RWPE2 (cell line): ENCODE results near the gene ISLR.

Source experiments
- ATAC-seq: fragments of 200-7000 bp; cut with Tn5 transposase; 3 replicates; pipeline ENCODE4 v1.9.1; 2021; ENCODE audit warnings: low read depth
- DNase-seq: peaks from one replicate; pipeline ENCODE4 v3.0.0-alpha.2; 2020; ENCODE audit warnings: low spot score
- H3K27ac ChIP-seq: fragments of 450-650 bp; 2 replicates; pipeline ENCODE4 v1.5.1; 2017; ENCODE audit warnings: mild to moderate bottlenecking; ENCODE audit not compliant: poor library complexity, severe bottlenecking
- H3K27me3 ChIP-seq: fragments of 250-450 bp; sonication (Bioruptor Pico); 2 replicates; pipeline ENCODE4 v1.5.1; 2021; ENCODE audit warnings: mild to moderate bottlenecking, moderate library complexity; ENCODE audit not compliant: insufficient read depth, poor library complexity, severe bottlenecking
- H3K36me3 ChIP-seq: fragments of 250-450 bp; sonication (Bioruptor Pico); 2 replicates; pipeline ENCODE4 v1.5.1; 2020; ENCODE audit warnings: low read depth, mild to moderate bottlenecking, moderate library complexity
- H3K4me1 ChIP-seq: fragments of 250-450 bp; sonication (Bioruptor Pico); 2 replicates; pipeline ENCODE4 v1.5.1; 2021; ENCODE audit warnings: mild to moderate bottlenecking, moderate library complexity; ENCODE audit not compliant: insufficient read depth, poor library complexity, severe bottlenecking
- H3K4me3 ChIP-seq: fragments of 250-450 bp; sonication (Bioruptor Pico); 2 replicates; pipeline ENCODE4 v1.5.1; 2021; ENCODE audit warnings: mild to moderate bottlenecking, moderate library complexity; ENCODE audit not compliant: severe bottlenecking
- H3K9me3 ChIP-seq: fragments of 250-450 bp; sonication (Bioruptor Pico); 2 replicates; pipeline ENCODE4 v1.5.1; 2021; ENCODE audit warnings: mild to moderate bottlenecking, moderate library complexity; ENCODE audit not compliant: severe bottlenecking
- TF ChIP-seq, protein P1 (sequence below): fragments of 450-650 bp; IDR thresholded peaks from one replicate; pipeline ENCODE4 v1.5.1; 2017; ENCODE audit warnings: mild to moderate bottlenecking, moderate library complexity; ENCODE audit not compliant: poor library complexity, severe bottlenecking

The ISLR gene

DNA sequence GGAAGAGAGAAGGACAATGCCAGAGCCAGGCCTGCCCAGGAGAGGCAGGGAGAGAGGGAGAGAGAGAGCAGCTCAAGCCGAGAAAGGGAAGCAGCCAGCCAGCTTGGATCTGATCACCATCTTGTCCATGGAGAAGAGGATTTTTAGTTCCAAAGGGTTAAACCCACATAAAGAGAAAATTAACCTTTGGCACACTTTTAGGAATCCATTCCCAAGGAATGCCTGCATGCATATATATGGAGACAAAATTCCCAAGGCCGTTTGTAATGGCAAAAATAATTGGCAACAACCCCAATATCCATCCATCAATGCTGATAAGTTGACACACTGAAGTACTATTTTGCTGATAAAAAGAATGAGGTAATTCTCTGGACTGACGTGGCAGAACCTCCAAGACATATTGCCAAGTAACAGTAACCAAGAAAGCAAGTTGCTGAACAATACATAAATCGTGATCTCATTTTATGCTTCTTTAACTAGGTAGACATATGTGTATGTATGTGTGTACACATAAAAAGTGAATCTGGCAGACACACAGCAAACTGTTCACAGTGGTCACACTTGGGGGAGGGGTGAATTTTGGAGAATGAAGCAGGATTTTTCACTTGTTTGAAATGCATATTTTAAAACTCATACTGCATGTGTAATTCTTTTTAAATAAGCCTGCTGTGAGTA is 36.6 kb downstream of the ISLR start:
- TF ChIP-seq, protein P1, sequence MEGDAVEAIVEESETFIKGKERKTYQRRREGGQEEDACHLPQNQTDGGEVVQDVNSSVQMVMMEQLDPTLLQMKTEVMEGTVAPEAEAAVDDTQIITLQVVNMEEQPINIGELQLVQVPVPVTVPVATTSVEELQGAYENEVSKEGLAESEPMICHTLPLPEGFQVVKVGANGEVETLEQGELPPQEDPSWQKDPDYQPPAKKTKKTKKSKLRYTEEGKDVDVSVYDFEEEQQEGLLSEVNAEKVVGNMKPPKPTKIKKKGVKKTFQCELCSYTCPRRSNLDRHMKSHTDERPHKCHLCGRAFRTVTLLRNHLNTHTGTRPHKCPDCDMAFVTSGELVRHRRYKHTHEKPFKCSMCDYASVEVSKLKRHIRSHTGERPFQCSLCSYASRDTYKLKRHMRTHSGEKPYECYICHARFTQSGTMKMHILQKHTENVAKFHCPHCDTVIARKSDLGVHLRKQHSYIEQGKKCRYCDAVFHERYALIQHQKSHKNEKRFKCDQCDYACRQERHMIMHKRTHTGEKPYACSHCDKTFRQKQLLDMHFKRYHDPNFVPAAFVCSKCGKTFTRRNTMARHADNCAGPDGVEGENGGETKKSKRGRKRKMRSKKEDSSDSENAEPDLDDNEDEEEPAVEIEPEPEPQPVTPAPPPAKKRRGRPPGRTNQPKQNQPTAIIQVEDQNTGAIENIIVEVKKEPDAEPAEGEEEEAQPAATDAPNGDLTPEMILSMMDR, result no peak
- Histone ChIP-seq H3K4me1 (peaks cover 13% of the 10 kb centered on the region), H3K4me3 (no peak overlapping the region), H3K36me3 (no peaks in the 10 kb centered on the region), H3K27ac (no peak overlapping the region), H3K9me3 (no peaks in the 10 kb centered on the region), H3K27me3 (no peaks in the 10 kb centered on the region)
- DNase-seq (no peak), ATAC-seq (no peak)

DNA sequence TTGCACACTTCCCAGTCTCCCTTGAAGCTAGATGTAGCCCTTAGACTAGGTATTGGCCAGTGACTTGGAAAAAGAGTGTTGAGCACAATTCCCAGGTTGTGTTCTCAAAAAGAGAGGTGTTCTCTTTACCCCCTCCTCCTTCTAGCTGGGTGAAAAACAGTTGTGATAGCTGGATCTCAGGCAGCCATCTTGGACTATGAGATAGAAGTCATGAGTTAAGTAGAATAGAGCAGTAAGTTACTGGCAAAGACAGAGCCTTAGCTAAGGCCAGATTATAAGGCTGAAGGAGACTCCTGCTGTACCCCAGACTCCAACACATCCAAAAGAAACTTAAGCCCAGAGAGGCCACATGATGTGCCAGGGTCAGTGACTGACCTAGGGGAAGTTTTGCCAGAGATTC is 37.2 kb downstream of the ISLR start:
- no peak overlapping the region for H3K27ac ChIP-seq

GRCh38 chr15:74211656-74212055 is 38.1 kb downstream of the ISLR start:
- TF ChIP-seq, protein P1, result no peak
- no peaks in the 10 kb centered on the region for H3K9me3 ChIP-seq
- H3K27me3 ChIP-seq, result no peaks in the 10 kb centered on the region
- H3K4me1 ChIP-seq, result peaks cover 24% of the 10 kb centered on the region
- H3K4me3 ChIP-seq, result no peak overlapping the region
- ATAC-seq (no peak), DNase-seq (no peak)
- no peaks in the 10 kb centered on the region for H3K36me3 ChIP-seq
- H3K27ac ChIP-seq, result no peak overlapping the region

More for the DNA sequence above, 37.2 kb downstream of the ISLR start:
- DNase-seq (no peak), ATAC-seq (no peak)
- H3K36me3 ChIP-seq, result no peaks in the 10 kb centered on the region
- H3K9me3 ChIP-seq, result no peaks in the 10 kb centered on the region
- TF ChIP-seq, protein P1, result no peak
- peaks cover 19% of the 10 kb centered on the region for H3K4me1 ChIP-seq
- no peaks in the 10 kb centered on the region for H3K27me3 ChIP-seq
- H3K4me3 ChIP-seq, result no peak overlapping the region

DNA sequence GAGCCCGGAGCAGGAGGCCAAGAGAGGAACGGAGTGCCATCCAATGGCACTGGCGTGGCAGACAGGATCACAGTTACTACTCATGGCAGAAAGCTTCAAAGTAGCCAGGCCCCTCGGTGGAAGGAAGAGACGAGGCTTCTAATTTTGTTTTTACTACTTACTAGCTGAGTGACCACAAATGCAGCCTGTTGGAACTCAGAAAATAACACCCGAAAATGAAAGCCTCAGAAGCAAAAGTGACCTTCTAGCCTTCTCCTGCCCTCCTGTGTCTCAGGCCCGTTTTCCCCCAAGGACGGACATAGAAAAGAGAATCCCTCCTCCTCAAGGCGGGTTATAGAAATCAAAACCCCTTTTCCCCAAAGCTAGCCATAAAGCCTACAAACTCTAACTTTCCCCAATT is 39.0 kb downstream of the ISLR start:
- Histone ChIP-seq H3K4me1 (peaks cover 24% of the 10 kb centered on the region), H3K27me3 (no peaks in the 10 kb centered on the region), H3K4me3 (no peak overlapping the region), H3K9me3 (no peaks in the 10 kb centered on the region), H3K27ac (no peak overlapping the region), H3K36me3 (no peaks in the 10 kb centered on the region)
- TF ChIP-seq, protein P1, result no peak
- no peak for DNase-seq
- no peak for ATAC-seq

- no peaks in the 10 kb centered on the region for H3K27me3 ChIP-seq
- H3K36me3 ChIP-seq, result no peaks in the 10 kb centered on the region
- H3K4me3 ChIP-seq, result no peak overlapping the region
- H3K4me1 ChIP-seq, result peaks cover 24% of the 10 kb centered on the region
- no peaks in the 10 kb centered on the region for H3K9me3 ChIP-seq
- ATAC-seq, result no peak
- no peak for DNase-seq
- no peak overlapping the region for H3K27ac ChIP-seq
- TF ChIP-seq, protein P1, result no peak
Observed at GRCh38 chr15:74213858-74214284, 40.4 kb downstream of the ISLR start.
